Esophagus (tissue), 2 donors: ENCODE measurements around the gene CAMK2G. TPM values are rescaled to one million over a fixed set of nuclear protein-coding genes. Genes with fewer than 3 reads are reported as not detected.

Experiments
- H3K27ac ChIP-seq, 2 donors: one replicate each; pipeline ENCODE4 v1.5.1; 2013; ENCODE audit warnings: low read depth in 2 of 2, mild to moderate bottlenecking in 2 of 2, inconsistent platforms in 1 of 2, low read length in 1 of 2, moderate library complexity in 1 of 2
- H3K27me3 ChIP-seq, 2 donors: one replicate each; pipeline ENCODE4 v1.6.1; 2013; ENCODE audit warnings: low read length in 2 of 2, control low read depth in 1 of 2, mild to moderate bottlenecking in 1 of 2; ENCODE audit not compliant: insufficient read depth in 2 of 2, control insufficient read depth in 1 of 2
- H3K36me3 ChIP-seq, 2 donors: one replicate each; pipeline ENCODE4 v1.6.1; 2013; ENCODE audit warnings: low read length in 1 of 2; ENCODE audit not compliant: control insufficient read depth in 2 of 2, insufficient read depth in 2 of 2
- H3K4me1 ChIP-seq, 2 donors: one replicate each; pipeline ENCODE4 v1.6.1; 2013; ENCODE audit warnings: low read length in 1 of 2; ENCODE audit not compliant: control insufficient read depth in 2 of 2, insufficient read depth in 2 of 2
- H3K4me3 ChIP-seq, 2 donors: one replicate each; pipeline ENCODE4 v1.5.1; 2013; ENCODE audit warnings: low read length in 2 of 2, mild to moderate bottlenecking in 2 of 2, low read depth in 1 of 2, moderate library complexity in 1 of 2
- H3K9me3 ChIP-seq, 2 donors: one replicate each; pipeline ENCODE4 v1.6.1; 2013; ENCODE audit warnings: mild to moderate bottlenecking in 2 of 2, low read depth in 1 of 2, low read length in 1 of 2, moderate library complexity in 1 of 2; ENCODE audit not compliant: control insufficient read depth in 2 of 2, insufficient read depth in 1 of 2
- WGBS, 2 donors: extraction: QIAGEN DNeasy Blood & Tissue Kit; methylation state at CpG; one replicate each; pipeline ENCODE4 v1.1.7; 2013; 5-methylcytosine and 5-hydroxymethylcytosine counted together
- polyA plus RNA-seq, 2 donors: library from polyadenylated mRNA; stranded (reverse); fragments of 200-250 nt; gene quantifications; one replicate each; pipeline ENCODE4 v1.2.3, GENCODE V29; 2013
- donor health status: healthy with polysubstance abuse.
- donor health status: Bipolar disorder and iron deficiency.

CAMK2G gene
- polyA plus RNA-seq, 2 donors, result 16.1 to 25.3 TPM

- Histone ChIP-seq H3K27ac (peak overlapping the region; percentile 97 to 99), H3K9me3 (no peaks in the 10 kb centered on the region), H3K4me1 (peaks cover 4 to 11% of the 10 kb centered on the region in 2 donors), H3K36me3 (no peaks in the 10 kb centered on the region), H3K27me3 (no peaks in the 10 kb centered on the region), H3K4me3 (no peak overlapping the region)
- 13 to 21% methylated on average over 4 of the region's 4 CpGs for WGBS, 2 donors
Observed at GRCh38 chr10:73886661-73887293, 12.4 kb upstream of the CAMK2G start.

GRCh38 chr10:73886085-73886529 lies 11.8 kb upstream of the CAMK2G start:
- Histone ChIP-seq H3K4me3 (no peak overlapping the region), H3K27me3 (no peaks in the 10 kb centered on the region), H3K36me3 (no peaks in the 10 kb centered on the region), H3K9me3 (no peaks in the 10 kb centered on the region), H3K4me1 (peaks cover 4 to 11% of the 10 kb centered on the region in 2 donors), H3K27ac (peak overlapping the region; percentile 97 to 99)
- WGBS, 2 donors, result 4 to 5% methylated on average over 5 of the region's 5 CpGs

GRCh38 chr10:73884017-73884416 lies 9.7 kb upstream of the CAMK2G start:
- Histone ChIP-seq H3K36me3 (no peaks in the 10 kb centered on the region), H3K4me1 (peaks cover 4 to 11% of the 10 kb centered on the region in 2 donors), H3K27me3 (no peaks in the 10 kb centered on the region), H3K4me3 (no peak overlapping the region), H3K9me3 (no peaks in the 10 kb centered on the region), H3K27ac (no peak overlapping the region)
- WGBS, 2 donors, result 75 to 79% methylated on average over 3 of the region's 3 CpGs

- H3K4me1 ChIP-seq, result peaks cover 0 to 9% of the 10 kb centered on the region in 2 donors
- no peak overlapping the region for H3K27ac ChIP-seq
Observed at GRCh38 chr10:73881221-73881919, 7.0 kb upstream of the CAMK2G start.

GRCh38 chr10:73879296-73880173 lies 5.2 kb upstream of the CAMK2G start:
- H3K36me3 ChIP-seq, result no peaks in the 10 kb centered on the region
- H3K27me3 ChIP-seq, result no peaks in the 10 kb centered on the region
- H3K27ac ChIP-seq, result peak overlapping the region in 1 of 2 donors; percentile 47
- 12 to 16% methylated on average over 14 of the region's 14 CpGs for WGBS, 2 donors
- peaks cover 3 to 14% of the 10 kb centered on the region in 2 donors for H3K4me1 ChIP-seq
- no peak overlapping the region for H3K4me3 ChIP-seq
- H3K9me3 ChIP-seq, result no peaks in the 10 kb centered on the region

More at GRCh38 chr10:73881221-73881919, 7.0 kb upstream of the CAMK2G start:
- H3K36me3 ChIP-seq, result no peaks in the 10 kb centered on the region
- H3K4me3 ChIP-seq, result no peak overlapping the region
- no peaks in the 10 kb centered on the region for H3K9me3 ChIP-seq
- 84% methylated on average over 3 of the region's 3 CpGs for WGBS, 2 donors
- no peaks in the 10 kb centered on the region for H3K27me3 ChIP-seq

GRCh38 chr10:73878365-73878764 lies 4.0 kb upstream of the CAMK2G start:
- 82 to 92% methylated on average over 1 of the region's 1 CpG for WGBS, 2 donors
- Histone ChIP-seq H3K27me3 (no peaks in the 10 kb centered on the region), H3K4me3 (no peak overlapping the region), H3K4me1 (peaks cover 3 to 15% of the 10 kb centered on the region in 2 donors), H3K27ac (no peak overlapping the region), H3K9me3 (no peaks in the 10 kb centered on the region), H3K36me3 (no peaks in the 10 kb centered on the region)

GRCh38 chr10:73877533-73878160 lies 3.3 kb upstream of the CAMK2G start:
- peaks cover 3 to 22% of the 10 kb centered on the region in 2 donors for H3K4me1 ChIP-seq

GRCh38 chr10:73876971-73877370 lies 2.6 kb upstream of the CAMK2G start:
- Histone ChIP-seq H3K36me3 (peaks cover 0 to 4% of the 10 kb centered on the region in 2 donors), H3K4me1 (peaks cover 3 to 28% of the 10 kb centered on the region in 2 donors), H3K9me3 (no peaks in the 10 kb centered on the region), H3K4me3 (no peak overlapping the region), H3K27ac (peak overlapping the region; percentile 63 to 66), H3K27me3 (no peaks in the 10 kb centered on the region)
- WGBS, 2 donors, result 63 to 75% methylated on average over 4 of the region's 4 CpGs

More at GRCh38 chr10:73877533-73878160, 3.3 kb upstream of the CAMK2G start:
- WGBS, 2 donors, result 92% methylated on average over 9 of the region's 9 CpGs
- no peaks in the 10 kb centered on the region for H3K9me3 ChIP-seq
- no peak overlapping the region for H3K4me3 ChIP-seq
- H3K27ac ChIP-seq, result no peak overlapping the region
- peaks cover 0 to 4% of the 10 kb centered on the region in 2 donors for H3K36me3 ChIP-seq
- H3K27me3 ChIP-seq, result no peaks in the 10 kb centered on the region

GRCh38 chr10:73876566-73876965 lies 2.2 kb upstream of the CAMK2G start:
- Histone ChIP-seq H3K27me3 (no peaks in the 10 kb centered on the region), H3K27ac (peak overlapping the region; percentile 63 to 67), H3K36me3 (peaks cover 0 to 4% of the 10 kb centered on the region in 2 donors), H3K9me3 (no peaks in the 10 kb centered on the region), H3K4me1 (peaks cover 3 to 30% of the 10 kb centered on the region in 2 donors), H3K4me3 (no peak overlapping the region)
